Keratinocyte (primary cell): ENCODE results near the gene CHEK2.

Experiments used
- CTCF ChIP-seq, 3 experiments: IDR thresholded peaks in 1 of 3; conservative IDR thresholded peaks in 1 of 3; optimal IDR thresholded peaks in 1 of 3; 2 replicates in 2 of 3; 3 replicates in 1 of 3; pipeline versions ENCODE3 to v1.5.1; 2011; ENCODE audit warnings: low read length in 3 of 3, mild to moderate bottlenecking in 3 of 3, moderate library complexity in 2 of 3, control low read depth in 1 of 3, inconsistent platforms in 1 of 3; ENCODE audit not compliant: insufficient read depth in 2 of 3; ENCODE audit errors: extremely low read depth in 1 of 3
- EZH2 ChIP-seq: IDR thresholded peaks from one replicate; pipeline ENCODE4 v1.6.1; 2012; ENCODE audit warnings: inconsistent platforms, mild to moderate bottlenecking, low read length, moderate library complexity

DNA sequence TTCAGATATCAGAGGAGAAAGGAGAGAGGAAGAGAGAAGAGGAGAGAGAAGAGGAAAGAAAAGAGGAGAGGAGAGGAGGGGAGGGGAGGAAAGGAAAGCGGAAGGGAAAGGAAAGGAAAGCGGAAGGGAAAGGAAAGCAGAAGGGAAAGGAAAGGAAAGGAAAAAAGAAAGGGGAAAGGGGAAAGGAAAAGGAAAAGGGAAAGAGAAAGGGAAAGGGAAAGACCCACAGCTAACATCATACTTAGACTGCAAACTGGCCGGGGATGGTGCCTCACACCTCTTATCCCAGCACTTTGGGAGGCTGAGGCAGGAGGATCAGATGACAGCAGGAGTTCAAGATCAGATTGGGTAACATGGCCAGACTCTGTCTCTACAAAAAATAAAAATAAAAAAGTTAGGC, 11.4 kb downstream of the CHEK2 start:
- TF ChIP-seq CTCF (optimal IDR thresholded peaks at IDR 0.05 in 1 of 3, IDR thresholded peaks at IDR 0.05 in 1 of 3, conservative IDR thresholded peaks at IDR 0.05 in 1 of 3; ENCODE audit: extremely low read depth in 1 of 3, insufficient read depth in 2 of 3, low read length in 3 of 3) (no peak), EZH2 (no peak)
